PC-3 (cell line): Measurements from ENCODE around the gene PIK3IP1. TPM values are rescaled to one million over a fixed set of nuclear protein-coding genes. Genes with fewer than 3 reads are reported as not detected.

Experiments
- ATAC-seq: fragments of 200-7000 bp; cut with Tn5 transposase; 2 replicates; pipeline ENCODE4 v1.9.1; 2020; ENCODE audit warnings: mild to moderate bottlenecking, moderate library complexity
- BruUV-seq: library from RNA; stranded (reverse); fragments of 400-500 nt; replicated peaks from 2 replicates; lab custom pipeline; 2021; lab: Mats Ljungman, UMichigan
- CTCF ChIA-PET: fragments of 300-600 bp; sonication (Branson Sonifier 250); formaldehyde crosslinking; loops from one replicate; lab custom pipeline; 2022; ENCODE audit warnings: antibody characterized with exemption; lab: Charles Lee
- POLR2A ChIA-PET: fragments of 300-600 bp; sonication (Branson Sonifier 250); formaldehyde crosslinking; loops from one replicate; lab custom pipeline; 2022; ENCODE audit warnings: antibody characterized with exemption; ENCODE audit not compliant: unreplicated experiment; lab: Charles Lee
- DNase-seq: peaks from one replicate; pipeline ENCODE4 v3.0.0-alpha.2; 2015
- H2AFZ ChIP-seq: fragments of 300-600 bp; sonication (generic); 2 replicates; pipeline ENCODE4 v1.6.0; 2016; ENCODE audit warnings: antibody characterized with exemption, low read length
- H3F3A ChIP-seq: fragments of 300-600 bp; sonication (generic); one replicate; pipeline ENCODE4 v1.6.0; 2017; ENCODE audit warnings: antibody characterized with exemption, low read length, control low read depth, mild to moderate bottlenecking; ENCODE audit not compliant: unreplicated experiment
- H3K27ac ChIP-seq: fragments of 300-600 bp; sonication (generic); 2 replicates; pipeline ENCODE4 v1.5.1; 2016; ENCODE audit warnings: mild to moderate bottlenecking, low read length
- H3K27me3 ChIP-seq: fragments of 300-600 bp; sonication (generic); 2 replicates; pipeline ENCODE4 v1.6.1; 2016; ENCODE audit warnings: low read length, mixed read lengths
- H3K36me3 ChIP-seq: fragments of 300-600 bp; sonication (generic); 2 replicates; pipeline ENCODE4 v1.6.1; 2016; ENCODE audit warnings: low read depth, mixed run types, low read length, mixed read lengths
- H3K4me1 ChIP-seq: fragments of 300-600 bp; sonication (generic); 2 replicates; pipeline ENCODE4 v1.5.1; 2016; ENCODE audit warnings: low read length; ENCODE audit not compliant: insufficient read depth
- H3K4me2 ChIP-seq: fragments of 300-600 bp; sonication (generic); 2 replicates; pipeline ENCODE4 v1.6.0; 2016; ENCODE audit warnings: low read length
- H3K4me3 ChIP-seq: fragments of 300-600 bp; sonication (generic); 2 replicates; pipeline ENCODE4 v1.5.1; 2016; ENCODE audit warnings: mild to moderate bottlenecking, low read length, mixed read lengths
- H3K79me2 ChIP-seq: fragments of 300-600 bp; sonication (generic); 2 replicates; pipeline ENCODE4 v1.6.1; 2017; ENCODE audit warnings: low read length, mixed read lengths
- H3K9ac ChIP-seq: fragments of 300-600 bp; sonication (generic); 2 replicates; pipeline ENCODE4 v1.6.0; 2016; ENCODE audit warnings: mild to moderate bottlenecking, low read length
- H3K9me2 ChIP-seq: fragments of 300-600 bp; sonication (generic); replicated peaks from 2 replicates; pipeline ENCODE4 v1.6.1; 2016; ENCODE audit warnings: mixed run types, low read length, mixed read lengths
- H3K9me3 ChIP-seq: fragments of 300-600 bp; sonication (generic); 2 replicates; pipeline ENCODE4 v1.6.1; 2016; ENCODE audit warnings: low read length, mixed read lengths
- H4K20me1 ChIP-seq: fragments of 300-600 bp; sonication (generic); 2 replicates; pipeline ENCODE4 v1.6.1; 2016; ENCODE audit warnings: low read length, mixed read lengths
- EZH2 ChIP-seq: fragments of 300-600 bp; sonication (generic); IDR thresholded peaks from one replicate; pipeline ENCODE4 v1.6.1; 2017; ENCODE audit warnings: antibody characterized with exemption, mild to moderate bottlenecking, low read length; ENCODE audit not compliant: unreplicated experiment
- EZH2phosphoT487 ChIP-seq: fragments of 300-600 bp; sonication (generic); IDR thresholded peaks from 2 replicates; pipeline ENCODE4 v1.6.1; 2018; ENCODE audit warnings: mild to moderate bottlenecking, antibody characterized with exemption, low read length, borderline replicate concordance
- intact Hi-C: fragments of 100-400 bp; cut with micrococcal nuclease; formaldehyde crosslinking; loops from 2 replicates; pipeline ENCODE4 v1.9.0; 2023
- total RNA-seq: library from RNA; depleted of rRNA; stranded (reverse); fragments of >200 nt; gene quantifications from 2 replicates; pipeline ENCODE4 v1.2.3, GENCODE V29; 2014
- TF ChIP-seq, protein P1 (sequence below): fragments of 300-600 bp; sonication (generic); conservative IDR thresholded peaks from 2 replicates; pipeline ENCODE4 v1.5.1; 2017; ENCODE audit warnings: antibody characterized with exemption, low read depth, mild to moderate bottlenecking, low read length

The PIK3IP1 gene
- total RNA-seq, 1 experiment from 2014 or later: 1.9 TPM

DNA sequence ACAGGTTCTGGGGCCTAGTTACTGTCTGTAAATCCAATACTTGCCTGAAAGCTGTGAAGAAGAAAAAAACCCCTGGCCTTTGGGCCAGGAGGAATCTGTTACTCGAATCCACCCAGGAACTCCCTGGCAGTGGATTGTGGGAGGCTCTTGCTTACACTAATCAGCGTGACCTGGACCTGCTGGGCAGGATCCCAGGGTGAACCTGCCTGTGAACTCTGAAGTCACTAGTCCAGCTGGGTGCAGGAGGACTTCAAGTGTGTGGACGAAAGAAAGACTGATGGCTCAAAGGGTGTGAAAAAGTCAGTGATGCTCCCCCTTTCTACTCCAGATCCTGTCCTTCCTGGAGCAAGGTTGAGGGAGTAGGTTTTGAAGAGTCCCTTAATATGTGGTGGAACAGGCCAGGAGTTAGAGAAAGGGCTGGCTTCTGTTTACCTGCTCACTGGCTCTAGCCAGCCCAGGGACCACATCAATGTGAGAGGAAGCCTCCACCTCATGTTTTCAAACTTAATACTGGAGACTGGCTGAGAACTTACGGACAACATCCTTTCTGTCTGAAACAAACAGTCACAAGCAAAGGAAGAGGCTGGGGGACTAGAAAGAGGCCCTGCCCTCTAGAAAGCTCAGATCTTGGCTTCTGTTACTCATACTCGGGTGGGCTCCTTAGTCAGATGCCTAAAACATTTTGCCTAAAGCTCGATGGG is 13.5 kb downstream of the PIK3IP1 start:
- intact Hi-C loops: loop anchor here (10.0 kb wide), 1 partner anchor 64 kb away; the partner anchor contains the start of gene LIMK2
- DNase-seq: no peak
- no peak overlapping the region for H3K9ac ChIP-seq
- ChIA-PET CTCF (no interaction called here), POLR2A (no interaction called here)
- H3K4me2 ChIP-seq: no peak overlapping the region
- H4K20me1 ChIP-seq: no peaks in the 10 kb centered on the region
- no peaks in the 10 kb centered on the region for H3K27me3 ChIP-seq
- H2AFZ ChIP-seq: no peak overlapping the region
- no peak for ATAC-seq
- H3F3A ChIP-seq: no peaks in the 10 kb centered on the region
- H3K79me2 ChIP-seq: no peaks in the 10 kb centered on the region
- no peak overlapping the region for H3K4me3 ChIP-seq
- no peak overlapping the region for H3K27ac ChIP-seq
- H3K4me1 ChIP-seq: 0 out of 2 replicates have a peak, but pooled peaks cover 3% of the 10 kb centered on the region
- TF ChIP-seq EZH2phosphoT487: no peak
- TF ChIP-seq, protein P1, sequence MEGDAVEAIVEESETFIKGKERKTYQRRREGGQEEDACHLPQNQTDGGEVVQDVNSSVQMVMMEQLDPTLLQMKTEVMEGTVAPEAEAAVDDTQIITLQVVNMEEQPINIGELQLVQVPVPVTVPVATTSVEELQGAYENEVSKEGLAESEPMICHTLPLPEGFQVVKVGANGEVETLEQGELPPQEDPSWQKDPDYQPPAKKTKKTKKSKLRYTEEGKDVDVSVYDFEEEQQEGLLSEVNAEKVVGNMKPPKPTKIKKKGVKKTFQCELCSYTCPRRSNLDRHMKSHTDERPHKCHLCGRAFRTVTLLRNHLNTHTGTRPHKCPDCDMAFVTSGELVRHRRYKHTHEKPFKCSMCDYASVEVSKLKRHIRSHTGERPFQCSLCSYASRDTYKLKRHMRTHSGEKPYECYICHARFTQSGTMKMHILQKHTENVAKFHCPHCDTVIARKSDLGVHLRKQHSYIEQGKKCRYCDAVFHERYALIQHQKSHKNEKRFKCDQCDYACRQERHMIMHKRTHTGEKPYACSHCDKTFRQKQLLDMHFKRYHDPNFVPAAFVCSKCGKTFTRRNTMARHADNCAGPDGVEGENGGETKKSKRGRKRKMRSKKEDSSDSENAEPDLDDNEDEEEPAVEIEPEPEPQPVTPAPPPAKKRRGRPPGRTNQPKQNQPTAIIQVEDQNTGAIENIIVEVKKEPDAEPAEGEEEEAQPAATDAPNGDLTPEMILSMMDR: no peak
- TF ChIP-seq EZH2: no peak
- no peaks in the 10 kb centered on the region for H3K9me2 ChIP-seq
- no peaks in the 10 kb centered on the region for H3K9me3 ChIP-seq
- no TSS peak for BruUV-seq
- H3K36me3 ChIP-seq: no peaks in the 10 kb centered on the region

DNA sequence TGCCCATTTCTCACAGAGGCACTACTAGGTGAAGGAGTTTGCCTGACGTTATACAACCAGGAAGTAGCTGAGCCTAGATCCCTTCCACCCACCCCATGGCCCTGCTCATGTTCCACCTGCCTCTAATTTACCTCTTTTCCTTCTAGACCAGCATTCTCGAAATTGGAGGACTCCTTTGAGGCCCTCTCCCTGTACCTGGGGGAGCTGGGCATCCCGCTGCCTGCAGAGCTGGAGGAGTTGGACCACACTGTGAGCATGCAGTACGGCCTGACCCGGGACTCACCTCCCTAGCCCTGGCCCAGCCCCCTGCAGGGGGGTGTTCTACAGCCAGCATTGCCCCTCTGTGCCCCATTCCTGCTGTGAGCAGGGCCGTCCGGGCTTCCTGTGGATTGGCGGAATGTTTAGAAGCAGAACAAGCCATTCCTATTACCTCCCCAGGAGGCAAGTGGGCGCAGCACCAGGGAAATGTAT is 14.1 kb downstream of the PIK3IP1 start:
- intact Hi-C loops: loop anchor here (10.0 kb wide), 1 partner anchor 63 kb away; the partner anchor contains the start of gene LIMK2
- CTCF ChIA-PET: no interaction called here
- Histone ChIP-seq H3K4me1 (0 out of 2 replicates have a peak, but pooled peaks cover 3% of the 10 kb centered on the region), H3K27me3 (no peaks in the 10 kb centered on the region), H3F3A (no peaks in the 10 kb centered on the region), H3K27ac (no peak overlapping the region), H3K4me3 (no peak overlapping the region), H3K9me3 (no peaks in the 10 kb centered on the region), H3K4me2 (no peak overlapping the region), H3K9ac (no peak overlapping the region), H3K9me2 (no peaks in the 10 kb centered on the region), H3K79me2 (no peaks in the 10 kb centered on the region), H3K36me3 (no peaks in the 10 kb centered on the region), H4K20me1 (no peaks in the 10 kb centered on the region), H2AFZ (no peak overlapping the region)
- POLR2A ChIA-PET: interaction anchor here (0.7 kb wide), 1 partner anchor 15 kb away, joined by 5 read pairs; no protein-coding TSS in a partner anchor
- DNase-seq (no peak), ATAC-seq (no peak)
- TF ChIP-seq EZH2phosphoT487: no peak
- TF ChIP-seq, protein P1: no peak
- TF ChIP-seq EZH2: no peak
- no TSS peak for BruUV-seq

DNA sequence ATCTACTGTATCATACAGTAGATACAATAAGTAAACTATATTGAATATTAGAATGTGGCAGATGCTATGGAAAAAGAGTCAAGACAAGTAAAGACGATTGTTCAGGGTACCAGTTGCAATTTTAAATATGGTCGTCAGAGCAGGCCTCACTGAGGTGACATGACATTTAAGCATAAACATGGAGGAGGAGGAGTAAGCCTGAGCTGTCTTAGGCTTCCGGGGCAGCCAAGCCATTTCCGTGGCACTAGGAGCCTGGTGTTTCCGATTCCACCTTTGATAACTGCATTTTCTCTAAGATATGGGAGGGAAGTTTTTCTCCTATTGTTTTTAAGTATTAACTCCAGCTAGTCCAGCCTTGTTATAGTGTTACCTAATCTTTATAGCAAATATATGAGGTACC is 14.5 kb downstream of the PIK3IP1 start:
- Histone ChIP-seq H3K27ac (no peak overlapping the region), H3K9me3 (no peaks in the 10 kb centered on the region), H2AFZ (no peak overlapping the region), H3K9me2 (no peaks in the 10 kb centered on the region), H3K4me2 (no peak overlapping the region), H3K4me3 (no peak overlapping the region), H3K27me3 (no peaks in the 10 kb centered on the region), H3K79me2 (no peaks in the 10 kb centered on the region), H3F3A (no peaks in the 10 kb centered on the region), H3K9ac (no peak overlapping the region), H4K20me1 (no peaks in the 10 kb centered on the region), H3K4me1 (0 out of 2 replicates have a peak, but pooled peaks cover 3% of the 10 kb centered on the region), H3K36me3 (peaks cover 2% of the 10 kb centered on the region; the same call in 1 of the 2 replicates)
- ChIA-PET POLR2A (interaction anchor here (0.7 kb wide), 1 partner anchor 16 kb away, joined by 5 read pairs; no protein-coding TSS in a partner anchor), CTCF (no interaction called here)
- intact Hi-C loops: loop anchor here (10.0 kb wide), 1 partner anchor 63 kb away; the partner anchor contains the start of gene LIMK2
- BruUV-seq: no TSS peak
- no peak for DNase-seq
- no peak for ATAC-seq
- no peak for TF ChIP-seq EZH2
- no peak for TF ChIP-seq EZH2phosphoT487
- TF ChIP-seq, protein P1: no peak
